ENCODE measurements around the gene AQP1. TPM values are rescaled to one million over a fixed set of nuclear protein-coding genes. Genes with fewer than 3 reads are reported as not detected.

The AQP1 gene
- total and polyA plus RNA-seq, 11 donors = 113 to 420 (median 210) TPM

DNA sequence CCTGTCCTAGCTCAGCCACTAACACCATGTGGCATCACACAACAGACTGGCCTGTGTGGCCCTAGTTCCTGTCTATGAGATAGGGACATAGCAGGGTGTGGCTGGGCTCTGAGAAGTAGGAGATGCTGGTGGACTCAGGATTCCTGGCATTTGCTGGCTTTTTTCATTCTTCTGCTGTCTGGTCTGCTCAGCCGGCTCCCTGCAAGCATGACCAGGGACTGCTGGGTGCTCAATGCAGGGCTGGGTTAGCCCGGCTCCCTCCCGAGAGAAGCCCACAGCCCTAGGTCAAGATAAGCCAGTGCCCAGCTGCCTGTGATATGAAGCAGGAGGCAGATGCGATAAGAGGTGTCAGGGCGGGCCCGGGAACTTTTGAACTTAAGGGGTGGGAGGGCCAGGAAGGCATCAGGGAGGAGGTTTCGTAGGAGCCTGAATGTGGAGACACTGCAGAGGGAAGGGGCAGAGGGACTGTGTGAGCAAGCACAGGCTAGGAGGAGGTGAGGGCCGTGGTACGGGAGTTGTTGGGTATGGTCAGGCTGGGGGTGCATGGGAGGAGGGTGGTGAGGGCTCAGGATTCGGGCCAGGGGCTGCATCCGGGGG lies 3.5 kb downstream of the AQP1 start:
- peak in 2 of 5 donors; percentile 61 for DNase-seq
- intact Hi-C loops (cut with DNase I) = loop anchor here in 3 of 10 donors (5.0 to 10.0 kb wide), 2 partner anchors 98 to 100 kb away; no protein-coding TSS in a partner anchor
- peaks cover 12 to 100% (median 76%) of the 10 kb centered on the region in 12 donors for H3K4me1 ChIP-seq

DNA sequence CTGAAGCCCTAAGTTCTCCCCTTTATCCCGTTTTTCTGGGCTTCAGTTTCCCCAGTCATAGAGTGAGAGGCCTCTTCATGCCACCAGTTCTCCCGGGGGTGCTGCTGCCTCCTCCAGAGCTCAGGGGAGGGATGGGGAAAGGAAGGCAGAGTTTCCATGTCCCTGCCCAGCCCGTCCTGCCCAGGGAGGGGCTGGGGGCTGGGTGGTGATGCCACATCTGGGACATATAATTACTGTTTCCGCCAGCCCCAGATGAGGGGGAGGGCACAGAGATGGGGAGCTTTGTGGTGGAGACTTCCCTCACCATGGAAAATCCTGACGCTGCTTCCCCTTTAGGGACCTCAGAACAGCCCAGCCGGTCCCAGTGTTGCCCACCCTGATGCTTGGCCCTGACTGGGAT lies 4.1 kb downstream of the AQP1 start:
- no peak for ATAC-seq
- Histone ChIP-seq H3K4me1 (peaks cover 12 to 100% (median 77%) of the 10 kb centered on the region in 12 donors), H3K9me3 (no peaks in the 10 kb centered on the region), H3K4me3 (peak overlapping the region in 11 of 12 donors; percentile 12 to 82 (median 63)), H3K36me3 (no peaks in the 10 kb centered on the region), H3K27ac (peak overlapping the region; percentile 7 to 94 (median 82)), H3K27me3 (no peaks in the 10 kb centered on the region)
- 41 to 51% (median 46%) methylated on average over 5 to 6 of the region's 6 CpGs for WGBS, 4 donors
- TF ChIP-seq POLR2A (IDR thresholded peaks at IDR 0.05) = no peak
- peak in 2 of 5 donors; percentile 21 to 40 for DNase-seq
- intact Hi-C loops (cut with DNase I) = loop anchor here in 3 of 10 donors (5.0 to 10.0 kb wide), 2 partner anchors 98 to 101 kb away; no protein-coding TSS in a partner anchor

More for the DNA sequence above, 3.5 kb downstream of the AQP1 start:
- WGBS, 4 donors = 26 to 35% (median 31%) methylated on average over 11 of the region's 11 CpGs
- Histone ChIP-seq H3K36me3 (no peaks in the 10 kb centered on the region), H3K27ac (peak overlapping the region; percentile 7 to 94 (median 82)), H3K9me3 (no peaks in the 10 kb centered on the region), H3K27me3 (no peaks in the 10 kb centered on the region), H3K4me3 (peak overlapping the region; percentile 12 to 82 (median 60))
- no peak for TF ChIP-seq POLR2A (IDR thresholded peaks at IDR 0.05)
- TF ChIP-seq, protein P1, sequence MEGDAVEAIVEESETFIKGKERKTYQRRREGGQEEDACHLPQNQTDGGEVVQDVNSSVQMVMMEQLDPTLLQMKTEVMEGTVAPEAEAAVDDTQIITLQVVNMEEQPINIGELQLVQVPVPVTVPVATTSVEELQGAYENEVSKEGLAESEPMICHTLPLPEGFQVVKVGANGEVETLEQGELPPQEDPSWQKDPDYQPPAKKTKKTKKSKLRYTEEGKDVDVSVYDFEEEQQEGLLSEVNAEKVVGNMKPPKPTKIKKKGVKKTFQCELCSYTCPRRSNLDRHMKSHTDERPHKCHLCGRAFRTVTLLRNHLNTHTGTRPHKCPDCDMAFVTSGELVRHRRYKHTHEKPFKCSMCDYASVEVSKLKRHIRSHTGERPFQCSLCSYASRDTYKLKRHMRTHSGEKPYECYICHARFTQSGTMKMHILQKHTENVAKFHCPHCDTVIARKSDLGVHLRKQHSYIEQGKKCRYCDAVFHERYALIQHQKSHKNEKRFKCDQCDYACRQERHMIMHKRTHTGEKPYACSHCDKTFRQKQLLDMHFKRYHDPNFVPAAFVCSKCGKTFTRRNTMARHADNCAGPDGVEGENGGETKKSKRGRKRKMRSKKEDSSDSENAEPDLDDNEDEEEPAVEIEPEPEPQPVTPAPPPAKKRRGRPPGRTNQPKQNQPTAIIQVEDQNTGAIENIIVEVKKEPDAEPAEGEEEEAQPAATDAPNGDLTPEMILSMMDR (IDR thresholded peaks at IDR 0.05) = no peak
- peak in 3 of 4 donors; percentile 4 to 49 (median 23) for ATAC-seq

GRCh38 chr7:30916255-30916654 lies 4.6 kb downstream of the AQP1 start:
- TF ChIP-seq, protein P1 (IDR thresholded peaks at IDR 0.05) = no peak
- TF ChIP-seq POLR2A (IDR thresholded peaks at IDR 0.05) = no peak
- ATAC-seq (no peak), DNase-seq (peak in 2 of 5 donors; percentile 18 to 45)
- Histone ChIP-seq H3K27me3 (no peaks in the 10 kb centered on the region), H3K36me3 (no peaks in the 10 kb centered on the region), H3K4me3 (peak overlapping the region in 11 of 12 donors; percentile 12 to 82 (median 63)), H3K4me1 (peaks cover 12 to 100% (median 77%) of the 10 kb centered on the region in 12 donors), H3K27ac (peak overlapping the region; percentile 38 to 94 (median 82)), H3K9me3 (no peaks in the 10 kb centered on the region)
- intact Hi-C loops (cut with DNase I) = loop anchor here in 3 of 10 donors (5.0 to 10.0 kb wide), 2 partner anchors 99 to 101 kb away; no protein-coding TSS in a partner anchor
- WGBS, 4 donors = 42 to 58% (median 51%) methylated on average over 3 of the region's 3 CpGs

DNA sequence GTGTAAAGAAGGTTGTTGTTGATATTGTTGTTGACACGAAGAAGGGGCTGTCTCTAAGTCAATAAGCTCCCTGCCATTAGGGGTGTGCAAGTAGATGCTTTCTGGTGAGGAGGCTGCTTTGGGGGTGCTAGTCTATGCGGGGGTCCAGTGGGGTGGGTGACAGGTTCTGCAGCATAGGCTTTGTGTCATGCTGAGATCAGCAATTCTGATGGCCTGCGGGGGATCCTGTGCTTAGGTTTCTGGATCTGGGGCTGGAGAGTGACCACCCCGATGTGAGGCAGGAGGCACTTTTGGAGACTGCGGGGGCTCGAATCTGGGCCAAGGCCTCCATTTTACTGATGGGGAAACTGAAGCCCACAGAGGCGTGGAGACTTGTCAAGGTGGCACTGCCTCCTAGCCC lies 5.1 kb downstream of the AQP1 start:
- ATAC-seq (no peak), DNase-seq (peak in 2 of 5 donors; percentile 15 to 36)
- H3K36me3 ChIP-seq = peaks cover 0 to 3% (median 0%) of the 10 kb centered on the region in 9 donors
- peak overlapping the region; percentile 37 to 94 (median 82) for H3K27ac ChIP-seq
- TF ChIP-seq POLR2A (IDR thresholded peaks at IDR 0.05) = no peak
- TF ChIP-seq, protein P1 (IDR thresholded peaks at IDR 0.05) = no peak
- H3K4me3 ChIP-seq = peak overlapping the region in 9 of 12 donors; percentile 16 to 82 (median 63)
- WGBS, 4 donors = 65 to 81% (median 69%) methylated on average over 6 to 7 of the region's 7 CpGs
- intact Hi-C loops (cut with DNase I) = loop anchor here in 3 of 10 donors (5.0 to 10.0 kb wide), 2 partner anchors 99 to 102 kb away; no protein-coding TSS in a partner anchor
- no peaks in the 10 kb centered on the region for H3K9me3 ChIP-seq
- H3K27me3 ChIP-seq = no peaks in the 10 kb centered on the region
- H3K4me1 ChIP-seq = peaks cover 17 to 100% (median 77%) of the 10 kb centered on the region in 12 donors
